GOT3 (cell line): ENCODE results near the gene CALB2.

Source experiments
- DNase-seq: peaks from one replicate; lab custom pipeline; 2025; ENCODE audit warnings: mixed read lengths; lab: John Stamatoyannopoulos, UW

Gene CALB2

GRCh38 chr16:71426880-71427615 is 68.5 kb downstream of the CALB2 start:
- no peak for DNase-seq

GRCh38 chr16:71428385-71428784 is 69.9 kb downstream of the CALB2 start:
- no peak for DNase-seq

- DNase-seq: no peak
These were observed 70.4 kb downstream of the CALB2 start for GRCh38 chr16:71428883-71429282.

GRCh38 chr16:71429581-71429980 is 71.1 kb downstream of the CALB2 start:
- DNase-seq: no peak

- no peak for DNase-seq
These were observed 72.2 kb downstream of the CALB2 start for GRCh38 chr16:71430744-71431143.

- no peak for DNase-seq
These were observed 72.7 kb downstream of the CALB2 start for GRCh38 chr16:71431176-71431575.

GRCh38 chr16:71431991-71432390 is 73.5 kb downstream of the CALB2 start:
- no peak for DNase-seq

GRCh38 chr16:71432906-71433305 is 74.4 kb downstream of the CALB2 start:
- no peak for DNase-seq

GRCh38 chr16:71436473-71436872 is 78.0 kb downstream of the CALB2 start:
- DNase-seq: no peak

GRCh38 chr16:71439523-71439922 is 81.0 kb downstream of the CALB2 start:
- DNase-seq: no peak
